ENCODE results near the gene TSC22D1.

DNA sequence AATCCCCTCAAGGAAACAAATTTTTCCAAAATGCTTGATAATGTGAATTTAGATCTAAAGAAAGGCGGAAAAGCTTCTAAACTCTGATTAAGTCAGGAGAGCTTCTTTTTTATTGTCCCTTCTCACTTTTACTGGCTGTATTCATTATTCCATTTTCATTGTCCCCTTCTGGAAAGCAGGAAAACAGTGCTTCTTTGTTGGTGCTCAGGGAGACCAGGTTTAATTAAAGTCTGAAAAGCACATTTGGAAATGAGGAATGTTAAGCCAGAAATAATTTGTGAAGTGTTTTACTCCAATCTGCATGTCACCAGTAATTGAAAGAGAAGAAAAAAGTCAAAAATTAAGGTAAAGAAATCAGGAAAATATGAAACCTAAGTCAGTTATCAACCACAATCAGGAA, 43.5 kb upstream of the TSC22D1 start:
- TF ChIP-seq CTCF (IDR thresholded peaks at IDR 0.05) (no peak), POLR2A (IDR thresholded peaks at IDR 0.05) (no peak)
